Measurements from ENCODE around the gene KLK3. TPM values are rescaled to one million over a fixed set of nuclear protein-coding genes. Genes with fewer than 3 reads are reported as not detected.

Gene KLK3
- total and polyA plus RNA-seq, 2 of the 13 experiments (the other 11 are each of a cell fraction or from before 2014, with no cell fraction given): not detected

GRCh38 chr19:50878851-50879250 lies 24.1 kb downstream of the KLK3 start:
- H3K79me2 ChIP-seq (ENCODE audit: insufficient read depth, low read length): no peaks in the 10 kb centered on the region
- no peaks in the 10 kb centered on the region for H3K36me3 ChIP-seq (replicated peaks in 1 of 2; ENCODE audit: control insufficient read depth in 1 of 2, insufficient read depth in 2 of 2, low read length in 2 of 2)
- FAIRE-seq (no peak), ATAC-seq (no peak), DNase-seq (ENCODE audit: low spot score) (no peak)
- H2AFZ ChIP-seq (ENCODE audit: low read length): no peak overlapping the region
- H4K20me1 ChIP-seq (ENCODE audit: insufficient read depth, low read length): no peaks in the 10 kb centered on the region
- in situ Hi-C loops (cut with HindIII; ENCODE audit: extremely low pct_ligation_motif_present, low pct_unique_long_range_greater_than_20kb) (no loop called here), intact Hi-C loops (cut with micrococcal nuclease; ENCODE audit: unreplicated experiment) (no loop called here)
- no peak overlapping the region for H3K9ac ChIP-seq (ENCODE audit: insufficient read depth, low read depth, low read length)
- 0% methylated on average over 5 of the region's 5 CpGs for WGBS (ENCODE audit: low lambda C conversion rate)
- ChIA-PET CTCF (ENCODE audit: low intra/inter-chr PET ratio, low total read pairs) (no interaction called here), POLR2A (no interaction called here)
- no peak overlapping the region for H3K4me2 ChIP-seq (ENCODE audit: low read depth, low read length)
- H3K27me3 ChIP-seq (ENCODE audit: control insufficient read depth in 1 of 2, insufficient read depth in 2 of 2, low read length in 2 of 2): peaks cover 7 to 30% of the 10 kb centered on the region in 2 experiments; a peak in 4 of 5 replicates
- no peaks in the 10 kb centered on the region for H3K4me1 ChIP-seq (ENCODE audit: insufficient read depth, low read length)
- H3K27ac ChIP-seq (ENCODE audit: extremely low read length, insufficient read depth, low read length): no peak overlapping the region
- BruUV-seq (replicated peaks): no TSS peak
- no peaks in the 10 kb centered on the region for H3K9me3 ChIP-seq (ENCODE audit: low read length)
- no peak overlapping the region for H3K4me3 ChIP-seq (replicated peaks in 1 of 3; ENCODE audit: insufficient read depth in 1 of 3, low read depth in 2 of 3, low read length in 3 of 3)
- no peak for TF ChIP-seq ZNF816 (CRISPR knock-in tag; IDR thresholded peaks at IDR 0.05; ENCODE audit: borderline replicate concordance)
- TF ChIP-seq RFXANK (CRISPR knock-in tag; IDR thresholded peaks at IDR 0.05): no peak
- TF ChIP-seq ZNF776 (CRISPR knock-in tag; IDR thresholded peaks at IDR 0.05): no peak
- no peak for TF ChIP-seq DNMT3B (CRISPR knock-in tag; conservative IDR thresholded peaks at IDR 0.05)
- no peak for TF ChIP-seq ZNF318 (CRISPR knock-in tag; IDR thresholded peaks at IDR 0.05)
- no peak for TF ChIP-seq ELF1 (CRISPR knock-in tag; IDR thresholded peaks at IDR 0.05)
- no peak for TF ChIP-seq DPF2 (CRISPR knock-in tag; IDR thresholded peaks at IDR 0.05; ENCODE audit: borderline replicate concordance, low read depth)
- TF ChIP-seq, protein P1, sequence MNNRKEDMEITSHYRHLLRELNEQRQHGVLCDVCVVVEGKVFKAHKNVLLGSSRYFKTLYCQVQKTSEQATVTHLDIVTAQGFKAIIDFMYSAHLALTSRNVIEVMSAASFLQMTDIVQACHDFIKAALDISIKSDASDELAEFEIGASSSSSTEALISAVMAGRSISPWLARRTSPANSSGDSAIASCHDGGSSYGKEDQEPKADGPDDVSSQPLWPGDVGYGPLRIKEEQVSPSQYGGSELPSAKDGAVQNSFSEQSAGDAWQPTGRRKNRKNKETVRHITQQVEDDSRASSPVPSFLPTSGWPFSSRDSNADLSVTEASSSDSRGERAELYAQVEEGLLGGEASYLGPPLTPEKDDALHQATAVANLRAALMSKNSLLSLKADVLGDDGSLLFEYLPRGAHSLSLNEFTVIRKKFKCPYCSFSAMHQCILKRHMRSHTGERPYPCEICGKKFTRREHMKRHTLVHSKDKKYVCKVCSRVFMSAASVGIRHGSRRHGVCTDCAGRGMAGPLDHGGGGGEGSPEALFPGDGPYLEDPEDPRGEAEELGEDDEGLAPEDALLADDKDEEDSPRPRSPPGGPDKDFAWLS (CRISPR knock-in tag; IDR thresholded peaks at IDR 0.05; ENCODE audit: borderline replicate concordance): no peak
- TF ChIP-seq ZBTB3 (CRISPR knock-in tag; IDR thresholded peaks at IDR 0.05; ENCODE audit: borderline replicate concordance, low read depth): no peak
- no peak for TF ChIP-seq ISL2 (CRISPR knock-in tag; IDR thresholded peaks at IDR 0.05)
- TF ChIP-seq SMAD1 (CRISPR knock-in tag; IDR thresholded peaks at IDR 0.05; ENCODE audit: borderline replicate concordance, low read depth): no peak
- no peak for TF ChIP-seq ZNF501 (CRISPR knock-in tag; IDR thresholded peaks at IDR 0.05)

Measured in HepG2 (cell line).